CD4-positive, CD25-positive, alpha-beta regulatory T cell (primary cell): ENCODE data around the gene LRRC28. TPM values are rescaled to one million over a fixed set of nuclear protein-coding genes. Genes with fewer than 3 reads are reported as not detected.
A peak's percentile ranks its signal among the peaks of the same experiment; 100 is the strongest.

ENCODE experiments used
- ATAC-seq, 2 donors: fragments of 150-1000 bp; cut with Tn5 transposase; one replicate each; pipeline ENCODE4 v1.10.0; 2021; ENCODE audit warnings: low read depth in 2 of 2, moderate number of reproducible peaks in 2 of 2, moderate library complexity in 1 of 2
- DNase-seq, 3 donors: peaks; one replicate each; pipeline versions ENCODE4 v3.0.0 to v3.0.0-alpha.2; 2012 to 2022; ENCODE audit warnings: mixed read lengths in 1 of 3
- H3K27ac ChIP-seq: one replicate; pipeline ENCODE4 v1.7.0; 2013; ENCODE audit warnings: mild to moderate bottlenecking, low read length; ENCODE audit not compliant: insufficient read depth, poor library complexity, severe bottlenecking
- H3K27me3 ChIP-seq: one replicate; pipeline ENCODE4 v1.7.0; 2013; ENCODE audit warnings: low read length; ENCODE audit not compliant: control insufficient read depth, insufficient read depth
- H3K36me3 ChIP-seq: one replicate; pipeline ENCODE4 v1.7.0; 2013; ENCODE audit warnings: mild to moderate bottlenecking, low read length, moderate library complexity; ENCODE audit not compliant: control insufficient read depth, insufficient read depth
- H3K4me1 ChIP-seq: 2 replicates; pipeline ENCODE4 v1.7.0; 2013; ENCODE audit warnings: mild to moderate bottlenecking, low read length; ENCODE audit not compliant: insufficient read depth, control insufficient read depth, poor library complexity, severe bottlenecking
- H3K4me3 ChIP-seq: one replicate; pipeline ENCODE4 v1.7.0; 2013; ENCODE audit warnings: low read depth, mild to moderate bottlenecking, low read length, moderate library complexity
- H3K9me3 ChIP-seq, 2 experiments: 1 replicate in 1 of 2; 2 replicates in 1 of 2; pipeline ENCODE4 v1.7.0; 2013; ENCODE audit warnings: low read length in 2 of 2, mild to moderate bottlenecking in 1 of 2, moderate library complexity in 1 of 2; ENCODE audit not compliant: control insufficient read depth in 2 of 2
- H3K27ac Mint-ChIP-seq, 3 donors: one replicate each; pipeline ENCODE4 v1.8.0; 2020 to 2022; ENCODE audit warnings: mild to moderate bottlenecking in 3 of 3, mixed read lengths in 3 of 3, moderate library complexity in 2 of 3
- H3K27me3 Mint-ChIP-seq: one replicate; pipeline ENCODE4 v1.8.0; 2022; ENCODE audit warnings: mild to moderate bottlenecking, mixed read lengths
- H3K36me3 Mint-ChIP-seq: one replicate; pipeline ENCODE4 v1.8.0; 2020; ENCODE audit warnings: mixed read lengths
- H3K4me1 Mint-ChIP-seq, 4 donors: one replicate each; pipeline ENCODE4 v1.8.0; 2020 to 2022; ENCODE audit warnings: mixed read lengths in 4 of 4, mild to moderate bottlenecking in 1 of 4
- H3K4me3 Mint-ChIP-seq, 4 donors: one replicate each; pipeline ENCODE4 v1.8.0; 2020 to 2022; ENCODE audit warnings: mild to moderate bottlenecking in 4 of 4, mixed read lengths in 4 of 4, moderate library complexity in 3 of 4
- H3K9me3 Mint-ChIP-seq, 7 donors: one replicate each; pipeline ENCODE4 v1.8.0; 2020 to 2022; ENCODE audit warnings: mixed read lengths in 7 of 7, mild to moderate bottlenecking in 3 of 7, moderate library complexity in 2 of 7
- polyA plus RNA-seq, 4 donors: library from polyadenylated mRNA; unstranded; fragments of 300-500 nt; fragmentation: Illumina TruSeq; gene quantifications; one replicate each; pipeline ENCODE4 v1.2.3, GENCODE V29; 2021
- total RNA-seq: library from RNA; stranded (reverse); gene quantifications from one replicate; pipeline ENCODE4 v1.2.3, GENCODE V29; 2022

LRRC28 gene
- total and polyA plus RNA-seq, 5 donors from 2014 or later = 12.5 to 43.3 (median 29.3) TPM

GRCh38 chr15:99424978-99425656 is 173.8 kb downstream of the LRRC28 start:
- Mint-ChIP-seq H3K27me3 (no peaks in the 10 kb centered on the region), H3K4me3 (peak overlapping the region; percentile 48 to 81 (median 61)), H3K36me3 (peaks cover 3% of the 10 kb centered on the region), H3K27ac (peak overlapping the region; percentile 91 to 94 (median 93)), H3K9me3 (peaks cover 0 to 5% (median 0%) of the 10 kb centered on the region in 7 donors), H3K4me1 (peaks cover 10 to 69% (median 24%) of the 10 kb centered on the region in 4 donors)
- H3K9me3 ChIP-seq = no peaks in the 10 kb centered on the region
- H3K27ac ChIP-seq = peak overlapping the region; percentile 57
- H3K36me3 ChIP-seq = no peaks in the 10 kb centered on the region
- no peak overlapping the region for H3K4me3 ChIP-seq
- no peaks in the 10 kb centered on the region for H3K27me3 ChIP-seq
- ATAC-seq = peak; percentile 73 to 81
- DNase-seq = peak in 1 of 3 donors; percentile 87
- peaks cover 36% of the 10 kb centered on the region for H3K4me1 ChIP-seq

- ATAC-seq = no peak
- Histone ChIP-seq H3K4me3 (no peak overlapping the region), H3K4me1 (peaks cover 36% of the 10 kb centered on the region), H3K27ac (peak overlapping the region; percentile 57), H3K36me3 (no peaks in the 10 kb centered on the region), H3K9me3 (no peaks in the 10 kb centered on the region), H3K27me3 (no peaks in the 10 kb centered on the region)
- Mint-ChIP-seq H3K4me1 (peaks cover 5 to 63% (median 22%) of the 10 kb centered on the region in 4 donors), H3K27ac (peak overlapping the region; percentile 55 to 96 (median 81)), H3K36me3 (peaks cover 3% of the 10 kb centered on the region), H3K9me3 (peaks cover 0 to 5% (median 0%) of the 10 kb centered on the region in 7 donors), H3K27me3 (no peaks in the 10 kb centered on the region), H3K4me3 (peak overlapping the region in 1 of 4 donors; percentile 50)
- DNase-seq = no peak
These were observed 174.5 kb downstream of the LRRC28 start for GRCh38 chr15:99425657-99426301.

- peak overlapping the region; percentile 56 to 96 (median 81) for H3K27ac Mint-ChIP-seq
- H3K27me3 Mint-ChIP-seq = no peaks in the 10 kb centered on the region
- no peaks in the 10 kb centered on the region for H3K36me3 Mint-ChIP-seq
- peaks cover 2 to 56% (median 17%) of the 10 kb centered on the region in 4 donors for H3K4me1 Mint-ChIP-seq
- Histone ChIP-seq H3K36me3 (no peaks in the 10 kb centered on the region), H3K9me3 (no peaks in the 10 kb centered on the region), H3K4me1 (peaks cover 31% of the 10 kb centered on the region), H3K4me3 (no peak overlapping the region), H3K27me3 (no peaks in the 10 kb centered on the region), H3K27ac (no peak overlapping the region)
- peak overlapping the region in 1 of 4 donors; percentile 50 for H3K4me3 Mint-ChIP-seq
- ATAC-seq (no peak), DNase-seq (no peak)
- H3K9me3 Mint-ChIP-seq = peaks cover 0 to 5% (median 0%) of the 10 kb centered on the region in 7 donors
These were observed 175.3 kb downstream of the LRRC28 start for GRCh38 chr15:99426431-99427105.

- Mint-ChIP-seq H3K4me3 (peak overlapping the region in 1 of 4 donors; percentile 68), H3K27me3 (no peaks in the 10 kb centered on the region), H3K36me3 (no peaks in the 10 kb centered on the region), H3K9me3 (peaks cover 0 to 3% (median 0%) of the 10 kb centered on the region in 7 donors), H3K27ac (peak overlapping the region in 1 of 3 donors; percentile 56), H3K4me1 (peaks cover 2 to 52% (median 14%) of the 10 kb centered on the region in 4 donors)
- H3K27ac ChIP-seq = no peak overlapping the region
- no peaks in the 10 kb centered on the region for H3K36me3 ChIP-seq
- DNase-seq = no peak
- no peaks in the 10 kb centered on the region for H3K9me3 ChIP-seq
- peaks cover 28% of the 10 kb centered on the region for H3K4me1 ChIP-seq
- no peak overlapping the region for H3K4me3 ChIP-seq
- no peak for ATAC-seq
- H3K27me3 ChIP-seq = no peaks in the 10 kb centered on the region
These were observed 175.9 kb downstream of the LRRC28 start for GRCh38 chr15:99427210-99427609.

GRCh38 chr15:99427668-99428361 is 176.5 kb downstream of the LRRC28 start:
- H3K36me3 Mint-ChIP-seq = no peaks in the 10 kb centered on the region
- ATAC-seq (no peak), DNase-seq (no peak)
- Histone ChIP-seq H3K9me3 (no peaks in the 10 kb centered on the region), H3K4me1 (peaks cover 33% of the 10 kb centered on the region), H3K27ac (no peak overlapping the region), H3K4me3 (no peak overlapping the region), H3K27me3 (no peaks in the 10 kb centered on the region), H3K36me3 (no peaks in the 10 kb centered on the region)
- H3K9me3 Mint-ChIP-seq = no peaks in the 10 kb centered on the region
- peaks cover 2 to 52% (median 11%) of the 10 kb centered on the region in 4 donors for H3K4me1 Mint-ChIP-seq
- no peaks in the 10 kb centered on the region for H3K27me3 Mint-ChIP-seq
- H3K27ac Mint-ChIP-seq = no peak overlapping the region
- peak overlapping the region in 1 of 4 donors; percentile 68 for H3K4me3 Mint-ChIP-seq

GRCh38 chr15:99429681-99430081 is 178.4 kb downstream of the LRRC28 start:
- H3K27me3 ChIP-seq = no peaks in the 10 kb centered on the region
- ATAC-seq = no peak
- Mint-ChIP-seq H3K27me3 (no peaks in the 10 kb centered on the region), H3K4me3 (no peak overlapping the region), H3K27ac (no peak overlapping the region), H3K9me3 (no peaks in the 10 kb centered on the region), H3K36me3 (no peaks in the 10 kb centered on the region), H3K4me1 (peaks cover 0 to 51% (median 8%) of the 10 kb centered on the region in 4 donors)
- no peaks in the 10 kb centered on the region for H3K9me3 ChIP-seq
- peaks cover 31% of the 10 kb centered on the region for H3K4me1 ChIP-seq
- no peak overlapping the region for H3K27ac ChIP-seq
- H3K36me3 ChIP-seq = no peaks in the 10 kb centered on the region
- DNase-seq = no peak
- H3K4me3 ChIP-seq = no peak overlapping the region

- H3K36me3 ChIP-seq = no peaks in the 10 kb centered on the region
- Mint-ChIP-seq H3K4me3 (no peak overlapping the region), H3K27ac (no peak overlapping the region), H3K27me3 (no peaks in the 10 kb centered on the region), H3K36me3 (no peaks in the 10 kb centered on the region), H3K4me1 (peaks cover 0 to 50% (median 6%) of the 10 kb centered on the region in 4 donors), H3K9me3 (no peaks in the 10 kb centered on the region)
- H3K4me1 ChIP-seq = peaks cover 18% of the 10 kb centered on the region
- H3K9me3 ChIP-seq = no peaks in the 10 kb centered on the region
- H3K27me3 ChIP-seq = no peaks in the 10 kb centered on the region
- no peak for ATAC-seq
- no peak overlapping the region for H3K27ac ChIP-seq
- no peak overlapping the region for H3K4me3 ChIP-seq
- DNase-seq = no peak
These were observed 179.7 kb downstream of the LRRC28 start for GRCh38 chr15:99430881-99431401.
